Measurements from ENCODE around the gene KHSRP. TPM values are rescaled to one million over a fixed set of nuclear protein-coding genes. Genes with fewer than 3 reads are reported as not detected.

The KHSRP gene
- total RNA-seq, 1 experiment from 2014 or later, result 297 TPM

GRCh38 chr19:6379744-6380143, 44.9 kb downstream of the KHSRP start:
- H3K4me1 Mint-ChIP-seq (ENCODE audit: low read depth, unreplicated experiment), result no peaks in the 10 kb centered on the region
- H3K36me3 Mint-ChIP-seq (ENCODE audit: insufficient read depth, unreplicated experiment), result peaks cover 29% of the 10 kb centered on the region
- no peak overlapping the region for H3K4me3 Mint-ChIP-seq (ENCODE audit: low read depth, unreplicated experiment)
- no TSS peak for BruUV-seq (replicated peaks)
- no peaks in the 10 kb centered on the region for H3K9me3 Mint-ChIP-seq (ENCODE audit: low read depth, unreplicated experiment)
- no peak for DNase-seq
- TF ChIP-seq, protein P1, sequence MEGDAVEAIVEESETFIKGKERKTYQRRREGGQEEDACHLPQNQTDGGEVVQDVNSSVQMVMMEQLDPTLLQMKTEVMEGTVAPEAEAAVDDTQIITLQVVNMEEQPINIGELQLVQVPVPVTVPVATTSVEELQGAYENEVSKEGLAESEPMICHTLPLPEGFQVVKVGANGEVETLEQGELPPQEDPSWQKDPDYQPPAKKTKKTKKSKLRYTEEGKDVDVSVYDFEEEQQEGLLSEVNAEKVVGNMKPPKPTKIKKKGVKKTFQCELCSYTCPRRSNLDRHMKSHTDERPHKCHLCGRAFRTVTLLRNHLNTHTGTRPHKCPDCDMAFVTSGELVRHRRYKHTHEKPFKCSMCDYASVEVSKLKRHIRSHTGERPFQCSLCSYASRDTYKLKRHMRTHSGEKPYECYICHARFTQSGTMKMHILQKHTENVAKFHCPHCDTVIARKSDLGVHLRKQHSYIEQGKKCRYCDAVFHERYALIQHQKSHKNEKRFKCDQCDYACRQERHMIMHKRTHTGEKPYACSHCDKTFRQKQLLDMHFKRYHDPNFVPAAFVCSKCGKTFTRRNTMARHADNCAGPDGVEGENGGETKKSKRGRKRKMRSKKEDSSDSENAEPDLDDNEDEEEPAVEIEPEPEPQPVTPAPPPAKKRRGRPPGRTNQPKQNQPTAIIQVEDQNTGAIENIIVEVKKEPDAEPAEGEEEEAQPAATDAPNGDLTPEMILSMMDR (IDR thresholded peaks at IDR 0.05; ENCODE audit: unreplicated experiment), result no peak
- intact Hi-C loops (cut with micrococcal nuclease; ENCODE audit: unreplicated experiment), result no loop called here
- CTCF ChIA-PET, result no interaction called here
- no peaks in the 10 kb centered on the region for H3K27me3 Mint-ChIP-seq (ENCODE audit: unreplicated experiment)
- no peak overlapping the region for H3K27ac Mint-ChIP-seq (ENCODE audit: unreplicated experiment)

DNA sequence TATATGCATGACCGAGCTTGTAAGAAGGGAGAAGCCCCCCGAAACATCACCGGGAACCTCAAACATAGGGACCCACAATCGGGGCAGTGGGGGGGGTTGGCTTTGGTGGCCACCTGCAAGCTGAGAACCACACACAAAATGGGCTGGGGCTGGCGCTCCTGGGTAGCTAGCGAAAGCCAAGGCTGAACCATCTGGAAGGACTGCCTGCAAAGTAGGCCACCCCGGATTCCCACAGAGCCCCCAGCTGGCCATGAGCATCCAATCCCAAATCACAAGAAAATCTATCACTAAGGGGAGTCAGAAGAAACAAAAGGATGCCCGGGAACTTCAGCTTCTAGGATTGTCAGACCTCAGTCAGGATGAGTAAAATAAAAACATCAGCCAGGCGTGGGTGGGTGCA, 46.1 kb downstream of the KHSRP start:
- no peak overlapping the region for H3K27ac Mint-ChIP-seq (ENCODE audit: unreplicated experiment)
- H3K4me3 Mint-ChIP-seq (ENCODE audit: low read depth, unreplicated experiment), result no peak overlapping the region
- no TSS peak for BruUV-seq (replicated peaks)
- intact Hi-C loops (cut with micrococcal nuclease; ENCODE audit: unreplicated experiment), result no loop called here
- DNase-seq, result no peak
- H3K36me3 Mint-ChIP-seq (ENCODE audit: insufficient read depth, unreplicated experiment), result peaks cover 32% of the 10 kb centered on the region
- H3K27me3 Mint-ChIP-seq (ENCODE audit: unreplicated experiment), result no peaks in the 10 kb centered on the region
- no peaks in the 10 kb centered on the region for H3K9me3 Mint-ChIP-seq (ENCODE audit: low read depth, unreplicated experiment)
- H3K4me1 Mint-ChIP-seq (ENCODE audit: low read depth, unreplicated experiment), result no peaks in the 10 kb centered on the region
- CTCF ChIA-PET, result interaction anchor here (0.6 kb wide), 1 partner anchor 84 kb away, joined by 3 read pairs; no protein-coding TSS in a partner anchor
- TF ChIP-seq, protein P1 (IDR thresholded peaks at IDR 0.05; ENCODE audit: unreplicated experiment), result no peak

GRCh38 chr19:6378041-6378440, 46.6 kb downstream of the KHSRP start:
- no peak overlapping the region for H3K4me3 Mint-ChIP-seq (ENCODE audit: low read depth, unreplicated experiment)
- TF ChIP-seq, protein P1 (IDR thresholded peaks at IDR 0.05; ENCODE audit: unreplicated experiment), result no peak
- no peak for DNase-seq
- peaks cover 32% of the 10 kb centered on the region for H3K36me3 Mint-ChIP-seq (ENCODE audit: insufficient read depth, unreplicated experiment)
- intact Hi-C loops (cut with micrococcal nuclease; ENCODE audit: unreplicated experiment), result no loop called here
- CTCF ChIA-PET, result interaction anchor here (0.6 kb wide), 1 partner anchor 83 kb away, joined by 3 read pairs; no protein-coding TSS in a partner anchor
- no TSS peak for BruUV-seq (replicated peaks)
- no peaks in the 10 kb centered on the region for H3K4me1 Mint-ChIP-seq (ENCODE audit: low read depth, unreplicated experiment)
- H3K27ac Mint-ChIP-seq (ENCODE audit: unreplicated experiment), result no peak overlapping the region
- H3K9me3 Mint-ChIP-seq (ENCODE audit: low read depth, unreplicated experiment), result no peaks in the 10 kb centered on the region
- no peaks in the 10 kb centered on the region for H3K27me3 Mint-ChIP-seq (ENCODE audit: unreplicated experiment)

- H3K36me3 Mint-ChIP-seq (ENCODE audit: insufficient read depth, unreplicated experiment), result peaks cover 33% of the 10 kb centered on the region
- H3K27me3 Mint-ChIP-seq (ENCODE audit: unreplicated experiment), result no peaks in the 10 kb centered on the region
- H3K9me3 Mint-ChIP-seq (ENCODE audit: low read depth, unreplicated experiment), result no peaks in the 10 kb centered on the region
- intact Hi-C loops (cut with micrococcal nuclease; ENCODE audit: unreplicated experiment), result no loop called here
- no peak overlapping the region for H3K27ac Mint-ChIP-seq (ENCODE audit: unreplicated experiment)
- TF ChIP-seq, protein P1 (IDR thresholded peaks at IDR 0.05; ENCODE audit: unreplicated experiment), result no peak
- H3K4me1 Mint-ChIP-seq (ENCODE audit: low read depth, unreplicated experiment), result no peaks in the 10 kb centered on the region
- no peak overlapping the region for H3K4me3 Mint-ChIP-seq (ENCODE audit: low read depth, unreplicated experiment)
- CTCF ChIA-PET, result no interaction called here
- no TSS peak for BruUV-seq (replicated peaks)
- no peak for DNase-seq
These were observed 48.0 kb downstream of the KHSRP start for GRCh38 chr19:6376512-6377190.
